Measurements from ENCODE around the gene TNF.

DNA sequence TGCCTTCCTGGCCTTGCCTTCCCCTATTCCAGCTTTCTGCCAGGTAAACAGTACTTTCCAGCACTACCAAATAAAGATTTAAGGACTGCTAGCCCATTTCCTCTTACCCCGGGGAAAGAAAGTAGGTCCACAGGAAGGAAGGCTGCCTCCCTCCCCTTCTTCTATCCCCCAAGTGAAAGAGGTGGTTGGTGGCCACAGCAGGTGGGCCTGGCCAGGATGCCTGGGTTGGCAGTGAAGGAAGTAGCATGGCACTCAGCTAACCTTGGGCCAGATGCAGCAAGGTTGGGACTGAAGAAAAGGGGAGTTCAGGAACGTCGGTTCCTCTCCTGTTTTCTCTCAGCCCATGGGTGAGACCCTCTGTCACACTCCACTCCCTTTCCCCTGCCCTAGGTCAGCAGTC, 19.1 kb upstream of the TNF start:
- TF ChIP-seq, protein P1, sequence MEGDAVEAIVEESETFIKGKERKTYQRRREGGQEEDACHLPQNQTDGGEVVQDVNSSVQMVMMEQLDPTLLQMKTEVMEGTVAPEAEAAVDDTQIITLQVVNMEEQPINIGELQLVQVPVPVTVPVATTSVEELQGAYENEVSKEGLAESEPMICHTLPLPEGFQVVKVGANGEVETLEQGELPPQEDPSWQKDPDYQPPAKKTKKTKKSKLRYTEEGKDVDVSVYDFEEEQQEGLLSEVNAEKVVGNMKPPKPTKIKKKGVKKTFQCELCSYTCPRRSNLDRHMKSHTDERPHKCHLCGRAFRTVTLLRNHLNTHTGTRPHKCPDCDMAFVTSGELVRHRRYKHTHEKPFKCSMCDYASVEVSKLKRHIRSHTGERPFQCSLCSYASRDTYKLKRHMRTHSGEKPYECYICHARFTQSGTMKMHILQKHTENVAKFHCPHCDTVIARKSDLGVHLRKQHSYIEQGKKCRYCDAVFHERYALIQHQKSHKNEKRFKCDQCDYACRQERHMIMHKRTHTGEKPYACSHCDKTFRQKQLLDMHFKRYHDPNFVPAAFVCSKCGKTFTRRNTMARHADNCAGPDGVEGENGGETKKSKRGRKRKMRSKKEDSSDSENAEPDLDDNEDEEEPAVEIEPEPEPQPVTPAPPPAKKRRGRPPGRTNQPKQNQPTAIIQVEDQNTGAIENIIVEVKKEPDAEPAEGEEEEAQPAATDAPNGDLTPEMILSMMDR (optimal IDR thresholded peaks at IDR 0.05 in 1 of 3, IDR thresholded peaks at IDR 0.05 in 1 of 3, conservative IDR thresholded peaks at IDR 0.05 in 1 of 3; ENCODE audit: extremely low read depth in 1 of 3, insufficient read depth in 2 of 3, low read length in 3 of 3), result no peak
- TF ChIP-seq EZH2 (IDR thresholded peaks at IDR 0.05; ENCODE audit: low read length), result no peak
